WTC11 (cell line): ENCODE results near the gene FBXL7.

Experiments
- GRHL2 ChIP-seq: fragments of 250-450 bp; sonication (Bioruptor Pico); IDR thresholded peaks from 2 replicates; pipeline ENCODE4 v1.8.0; 2022; ENCODE audit warnings: mild to moderate bottlenecking, moderate library complexity; ENCODE audit not compliant: insufficient replicate concordance, severe bottlenecking
- NR2C2 ChIP-seq: sonication (generic); formaldehyde crosslinking; IDR thresholded peaks from 2 replicates; pipeline ENCODE4 v1.8.0; 2022; ENCODE audit warnings: mild to moderate bottlenecking, missing genetic modification reagents
- NR3C1 ChIP-seq: sonication (generic); formaldehyde crosslinking; conservative IDR thresholded peaks from 2 replicates; pipeline ENCODE4 v1.8.1; 2023; ENCODE audit warnings: low read depth, mild to moderate bottlenecking, missing genetic modification reagents
- SOX15 ChIP-seq: fragments of 250-450 bp; sonication (Bioruptor Pico); IDR thresholded peaks from 2 replicates; pipeline ENCODE4 v1.9.0; 2021; ENCODE audit warnings: mild to moderate bottlenecking
- ZBTB21 ChIP-seq: sonication (generic); formaldehyde crosslinking; IDR thresholded peaks from 2 replicates; pipeline ENCODE4 v1.8.1; 2023; ENCODE audit warnings: mild to moderate bottlenecking, missing genetic modification reagents, borderline replicate concordance
- ZNF317 ChIP-seq: sonication (generic); formaldehyde crosslinking; IDR thresholded peaks from 2 replicates; pipeline ENCODE4 v1.8.1; 2023; ENCODE audit warnings: low read depth, mild to moderate bottlenecking, moderate library complexity, missing genetic modification reagents, borderline replicate concordance
- TF ChIP-seq, protein P1 (sequence below): sonication (generic); formaldehyde crosslinking; IDR thresholded peaks from 2 replicates; pipeline ENCODE4 v1.8.0; 2022; ENCODE audit warnings: mild to moderate bottlenecking, missing genetic modification reagents
- TF ChIP-seq, protein P2 (sequence below): fragments of 200-600 bp; IDR thresholded peaks from 2 replicates; pipeline ENCODE4 v1.8.0; 2022; ENCODE audit warnings: antibody characterized with exemption
- TF ChIP-seq, protein P3 (sequence below): sonication (generic); formaldehyde crosslinking; conservative IDR thresholded peaks from 2 replicates; pipeline ENCODE4 v1.8.1; 2022; ENCODE audit warnings: mild to moderate bottlenecking, missing genetic modification reagents
- TF ChIP-seq, protein P4 (sequence below): sonication (generic); formaldehyde crosslinking; IDR thresholded peaks from 2 replicates; pipeline ENCODE4 v1.8.1; 2023; ENCODE audit warnings: mild to moderate bottlenecking, missing genetic modification reagents, moderate library complexity
- TF ChIP-seq, protein P5 (sequence below): sonication (generic); formaldehyde crosslinking; IDR thresholded peaks from 2 replicates; pipeline ENCODE4 v1.8.1; 2022; ENCODE audit warnings: low read depth, missing genetic modification reagents, borderline replicate concordance
- TF ChIP-seq, protein P6 (sequence below): sonication (generic); formaldehyde crosslinking; IDR thresholded peaks from 2 replicates; pipeline ENCODE4 v1.8.1; 2023; ENCODE audit warnings: mild to moderate bottlenecking, missing genetic modification reagents
- TF ChIP-seq, protein P7 (sequence below): sonication (generic); formaldehyde crosslinking; IDR thresholded peaks from 2 replicates; pipeline ENCODE4 v1.8.0; 2022; ENCODE audit warnings: mild to moderate bottlenecking, missing genetic modification reagents

DNA sequence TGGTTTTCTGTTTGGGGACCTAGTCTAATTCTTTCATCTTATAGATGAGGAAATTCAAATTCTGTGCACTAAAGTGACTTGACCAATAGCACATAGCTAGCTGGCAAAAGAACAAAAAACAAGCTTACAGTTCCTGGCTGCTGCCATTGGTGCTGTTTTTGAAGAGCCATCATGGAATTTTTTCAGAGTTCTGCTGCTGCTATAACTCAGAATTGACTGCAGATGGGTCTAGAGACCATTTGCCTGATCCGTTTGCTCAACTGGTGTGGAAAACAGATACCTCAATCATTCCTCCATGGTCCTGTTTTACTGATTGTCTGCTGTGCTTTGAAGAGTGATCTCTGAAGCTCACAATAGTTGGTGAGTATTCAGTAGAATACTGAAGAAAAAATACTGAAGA, 15.2 kb downstream of the FBXL7 start:
- TF ChIP-seq, protein P1, sequence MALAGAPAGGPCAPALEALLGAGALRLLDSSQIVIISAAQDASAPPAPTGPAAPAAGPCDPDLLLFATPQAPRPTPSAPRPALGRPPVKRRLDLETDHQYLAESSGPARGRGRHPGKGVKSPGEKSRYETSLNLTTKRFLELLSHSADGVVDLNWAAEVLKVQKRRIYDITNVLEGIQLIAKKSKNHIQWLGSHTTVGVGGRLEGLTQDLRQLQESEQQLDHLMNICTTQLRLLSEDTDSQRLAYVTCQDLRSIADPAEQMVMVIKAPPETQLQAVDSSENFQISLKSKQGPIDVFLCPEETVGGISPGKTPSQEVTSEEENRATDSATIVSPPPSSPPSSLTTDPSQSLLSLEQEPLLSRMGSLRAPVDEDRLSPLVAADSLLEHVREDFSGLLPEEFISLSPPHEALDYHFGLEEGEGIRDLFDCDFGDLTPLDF (CRISPR knock-in tag): no peak
- TF ChIP-seq, protein P2, sequence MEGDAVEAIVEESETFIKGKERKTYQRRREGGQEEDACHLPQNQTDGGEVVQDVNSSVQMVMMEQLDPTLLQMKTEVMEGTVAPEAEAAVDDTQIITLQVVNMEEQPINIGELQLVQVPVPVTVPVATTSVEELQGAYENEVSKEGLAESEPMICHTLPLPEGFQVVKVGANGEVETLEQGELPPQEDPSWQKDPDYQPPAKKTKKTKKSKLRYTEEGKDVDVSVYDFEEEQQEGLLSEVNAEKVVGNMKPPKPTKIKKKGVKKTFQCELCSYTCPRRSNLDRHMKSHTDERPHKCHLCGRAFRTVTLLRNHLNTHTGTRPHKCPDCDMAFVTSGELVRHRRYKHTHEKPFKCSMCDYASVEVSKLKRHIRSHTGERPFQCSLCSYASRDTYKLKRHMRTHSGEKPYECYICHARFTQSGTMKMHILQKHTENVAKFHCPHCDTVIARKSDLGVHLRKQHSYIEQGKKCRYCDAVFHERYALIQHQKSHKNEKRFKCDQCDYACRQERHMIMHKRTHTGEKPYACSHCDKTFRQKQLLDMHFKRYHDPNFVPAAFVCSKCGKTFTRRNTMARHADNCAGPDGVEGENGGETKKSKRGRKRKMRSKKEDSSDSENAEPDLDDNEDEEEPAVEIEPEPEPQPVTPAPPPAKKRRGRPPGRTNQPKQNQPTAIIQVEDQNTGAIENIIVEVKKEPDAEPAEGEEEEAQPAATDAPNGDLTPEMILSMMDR: no peak
- TF ChIP-seq, protein P3, sequence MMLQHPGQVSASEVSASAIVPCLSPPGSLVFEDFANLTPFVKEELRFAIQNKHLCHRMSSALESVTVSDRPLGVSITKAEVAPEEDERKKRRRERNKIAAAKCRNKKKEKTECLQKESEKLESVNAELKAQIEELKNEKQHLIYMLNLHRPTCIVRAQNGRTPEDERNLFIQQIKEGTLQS: no peak
- TF ChIP-seq, protein P4, sequence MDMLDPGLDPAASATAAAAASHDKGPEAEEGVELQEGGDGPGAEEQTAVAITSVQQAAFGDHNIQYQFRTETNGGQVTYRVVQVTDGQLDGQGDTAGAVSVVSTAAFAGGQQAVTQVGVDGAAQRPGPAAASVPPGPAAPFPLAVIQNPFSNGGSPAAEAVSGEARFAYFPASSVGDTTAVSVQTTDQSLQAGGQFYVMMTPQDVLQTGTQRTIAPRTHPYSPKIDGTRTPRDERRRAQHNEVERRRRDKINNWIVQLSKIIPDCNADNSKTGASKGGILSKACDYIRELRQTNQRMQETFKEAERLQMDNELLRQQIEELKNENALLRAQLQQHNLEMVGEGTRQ (CRISPR knock-in tag): no peak
- TF ChIP-seq ZNF317 (CRISPR knock-in tag) (no peak), SOX15 (CRISPR knock-in tag) (no peak), ZBTB21 (CRISPR knock-in tag) (no peak), NR2C2 (no peak), NR3C1 (no peak), GRHL2 (CRISPR knock-in tag) (no peak)
- TF ChIP-seq, protein P5, sequence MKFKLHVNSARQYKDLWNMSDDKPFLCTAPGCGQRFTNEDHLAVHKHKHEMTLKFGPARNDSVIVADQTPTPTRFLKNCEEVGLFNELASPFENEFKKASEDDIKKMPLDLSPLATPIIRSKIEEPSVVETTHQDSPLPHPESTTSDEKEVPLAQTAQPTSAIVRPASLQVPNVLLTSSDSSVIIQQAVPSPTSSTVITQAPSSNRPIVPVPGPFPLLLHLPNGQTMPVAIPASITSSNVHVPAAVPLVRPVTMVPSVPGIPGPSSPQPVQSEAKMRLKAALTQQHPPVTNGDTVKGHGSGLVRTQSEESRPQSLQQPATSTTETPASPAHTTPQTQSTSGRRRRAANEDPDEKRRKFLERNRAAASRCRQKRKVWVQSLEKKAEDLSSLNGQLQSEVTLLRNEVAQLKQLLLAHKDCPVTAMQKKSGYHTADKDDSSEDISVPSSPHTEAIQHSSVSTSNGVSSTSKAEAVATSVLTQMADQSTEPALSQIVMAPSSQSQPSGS (CRISPR knock-in tag): no peak
- TF ChIP-seq, protein P6, sequence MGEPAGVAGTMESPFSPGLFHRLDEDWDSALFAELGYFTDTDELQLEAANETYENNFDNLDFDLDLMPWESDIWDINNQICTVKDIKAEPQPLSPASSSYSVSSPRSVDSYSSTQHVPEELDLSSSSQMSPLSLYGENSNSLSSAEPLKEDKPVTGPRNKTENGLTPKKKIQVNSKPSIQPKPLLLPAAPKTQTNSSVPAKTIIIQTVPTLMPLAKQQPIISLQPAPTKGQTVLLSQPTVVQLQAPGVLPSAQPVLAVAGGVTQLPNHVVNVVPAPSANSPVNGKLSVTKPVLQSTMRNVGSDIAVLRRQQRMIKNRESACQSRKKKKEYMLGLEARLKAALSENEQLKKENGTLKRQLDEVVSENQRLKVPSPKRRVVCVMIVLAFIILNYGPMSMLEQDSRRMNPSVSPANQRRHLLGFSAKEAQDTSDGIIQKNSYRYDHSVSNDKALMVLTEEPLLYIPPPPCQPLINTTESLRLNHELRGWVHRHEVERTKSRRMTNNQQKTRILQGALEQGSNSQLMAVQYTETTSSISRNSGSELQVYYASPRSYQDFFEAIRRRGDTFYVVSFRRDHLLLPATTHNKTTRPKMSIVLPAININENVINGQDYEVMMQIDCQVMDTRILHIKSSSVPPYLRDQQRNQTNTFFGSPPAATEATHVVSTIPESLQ (CRISPR knock-in tag): no peak
- TF ChIP-seq, protein P7, sequence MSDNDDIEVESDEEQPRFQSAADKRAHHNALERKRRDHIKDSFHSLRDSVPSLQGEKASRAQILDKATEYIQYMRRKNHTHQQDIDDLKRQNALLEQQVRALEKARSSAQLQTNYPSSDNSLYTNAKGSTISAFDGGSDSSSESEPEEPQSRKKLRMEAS (CRISPR knock-in tag): no peak
